ENCODE data around the gene CBX4. TPM values are rescaled to one million over a fixed set of nuclear protein-coding genes. Genes with fewer than 3 reads are reported as not detected.

CBX4 gene
- total and polyA plus RNA-seq, 2 experiments from 2014 or later, result 1.4 to 4.6 TPM

- DNase-seq (ENCODE audit: low spot score) (peak; percentile 100), ATAC-seq (peak; percentile 23)
- H3K4me1 Mint-ChIP-seq, result peaks cover 45% of the 10 kb centered on the region
- H3K9me2 ChIP-seq (ENCODE audit: insufficient read depth), result no peaks in the 10 kb centered on the region
- no peaks in the 10 kb centered on the region; the same call in 1 of the 3 replicates for H3K36me3 Mint-ChIP-seq (ENCODE audit: low read depth)
- H3K4me2 ChIP-seq, result peak within 1 kb of the TSS; percentile 74
- peak within 1 kb of the TSS; percentile 69 for H3K4me3 ChIP-seq
- H4K20me1 ChIP-seq (replicated peaks; ENCODE audit: insufficient read depth), result peaks cover 5% of the 10 kb centered on the region
- peaks cover 8% of the 10 kb centered on the region; the same call in 2 of the 3 replicates for H3K9me3 Mint-ChIP-seq
- no peak within 1 kb of the TSS for H3K27ac ChIP-seq (ENCODE audit: low read depth)
- H3K36me3 ChIP-seq (ENCODE audit: insufficient read depth), result no peaks in the 10 kb centered on the region
- peaks cover 96% of the 10 kb centered on the region for H3K27me3 Mint-ChIP-seq (ENCODE audit: insufficient read depth, low read depth, poor library complexity)
- H3F3A ChIP-seq (replicated peaks; ENCODE audit: low read depth), result peaks cover 30% of the 10 kb centered on the region
- H3K27ac Mint-ChIP-seq, result no peak within 1 kb of the TSS
- peak within 1 kb of the TSS; percentile 71 for H3K4me3 Mint-ChIP-seq
- TF ChIP-seq POLR2AphosphoS5 (IDR thresholded peaks at IDR 0.05; ENCODE audit: low read depth), result 0 out of 2 replicates have a peak, but pooled peaks have one; percentile 12
- peak; percentile 94 for TF ChIP-seq CREB1 (CRISPR knock-in tag; IDR thresholded peaks at IDR 0.05; ENCODE audit: low read depth)
- no peak for TF ChIP-seq JUNB (IDR thresholded peaks at IDR 0.05; ENCODE audit: unreplicated experiment)
- TF ChIP-seq NANOG (IDR thresholded peaks at IDR 0.05; ENCODE audit: borderline replicate concordance), result no peak
- TF ChIP-seq, protein P1, sequence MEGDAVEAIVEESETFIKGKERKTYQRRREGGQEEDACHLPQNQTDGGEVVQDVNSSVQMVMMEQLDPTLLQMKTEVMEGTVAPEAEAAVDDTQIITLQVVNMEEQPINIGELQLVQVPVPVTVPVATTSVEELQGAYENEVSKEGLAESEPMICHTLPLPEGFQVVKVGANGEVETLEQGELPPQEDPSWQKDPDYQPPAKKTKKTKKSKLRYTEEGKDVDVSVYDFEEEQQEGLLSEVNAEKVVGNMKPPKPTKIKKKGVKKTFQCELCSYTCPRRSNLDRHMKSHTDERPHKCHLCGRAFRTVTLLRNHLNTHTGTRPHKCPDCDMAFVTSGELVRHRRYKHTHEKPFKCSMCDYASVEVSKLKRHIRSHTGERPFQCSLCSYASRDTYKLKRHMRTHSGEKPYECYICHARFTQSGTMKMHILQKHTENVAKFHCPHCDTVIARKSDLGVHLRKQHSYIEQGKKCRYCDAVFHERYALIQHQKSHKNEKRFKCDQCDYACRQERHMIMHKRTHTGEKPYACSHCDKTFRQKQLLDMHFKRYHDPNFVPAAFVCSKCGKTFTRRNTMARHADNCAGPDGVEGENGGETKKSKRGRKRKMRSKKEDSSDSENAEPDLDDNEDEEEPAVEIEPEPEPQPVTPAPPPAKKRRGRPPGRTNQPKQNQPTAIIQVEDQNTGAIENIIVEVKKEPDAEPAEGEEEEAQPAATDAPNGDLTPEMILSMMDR (conservative IDR thresholded peaks at IDR 0.05; ENCODE audit: low read depth in 2 of 2), result peak in 1 of 2 experiments; percentile 12; a peak in 1 of 4 replicates
- no peak for TF ChIP-seq EZH2phosphoT487 (IDR thresholded peaks at IDR 0.05; ENCODE audit: unreplicated experiment)
- TF ChIP-seq ZNF114 (CRISPR knock-in tag; IDR thresholded peaks at IDR 0.05), result no peak
- no peak for TF ChIP-seq ZNF331 (CRISPR knock-in tag; IDR thresholded peaks at IDR 0.05; ENCODE audit: low read depth)
- no peak for TF ChIP-seq REST (IDR thresholded peaks at IDR 0.05; ENCODE audit: unreplicated experiment)
- no peak for TF ChIP-seq EZH2 (IDR thresholded peaks at IDR 0.05; ENCODE audit: low read depth, unreplicated experiment)
- no peak for TF ChIP-seq STAT1 (IDR thresholded peaks at IDR 0.05; ENCODE audit: unreplicated experiment)
- TF ChIP-seq ETS1 (IDR thresholded peaks at IDR 0.05), result no peak; the same call in 1 of the 2 replicates
- no peak for TF ChIP-seq ZNF462 (CRISPR knock-in tag; IDR thresholded peaks at IDR 0.05)
- H3K79me2 ChIP-seq (replicated peaks; ENCODE audit: insufficient read depth), result no peaks in the 10 kb centered on the region
- H3K27me3 ChIP-seq (ENCODE audit: insufficient read depth), result peaks cover 92% of the 10 kb centered on the region
- peak within 1 kb of the TSS; percentile 52; the same call in 1 of the 2 replicates for H2AFZ ChIP-seq
- H3K4me1 ChIP-seq (ENCODE audit: insufficient read depth), result peaks cover 40% of the 10 kb centered on the region
Observed at GRCh38 chr17:79796763-79797491, 42.3 kb downstream of the CBX4 start, which contains the start of gene CBX8. CBX8 (minus strand) TSS chr17:79797077; CDS start chr17:79796998, 79 bp downstream.

Measured in GM23338 (cell line).